Bone marrow (tissue), 2 donors: ENCODE results near the gene OR8B12.
A peak's percentile ranks its signal among the peaks of the same experiment; 100 is the strongest.

ENCODE experiments used
- DNase-seq, 2 donors: peaks; one replicate each; lab custom pipeline; 2025; lab: John Stamatoyannopoulos, UW

Gene OR8B12, protein sequence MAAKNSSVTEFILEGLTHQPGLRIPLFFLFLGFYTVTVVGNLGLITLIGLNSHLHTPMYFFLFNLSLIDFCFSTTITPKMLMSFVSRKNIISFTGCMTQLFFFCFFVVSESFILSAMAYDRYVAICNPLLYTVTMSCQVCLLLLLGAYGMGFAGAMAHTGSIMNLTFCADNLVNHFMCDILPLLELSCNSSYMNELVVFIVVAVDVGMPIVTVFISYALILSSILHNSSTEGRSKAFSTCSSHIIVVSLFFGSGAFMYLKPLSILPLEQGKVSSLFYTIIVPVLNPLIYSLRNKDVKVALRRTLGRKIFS

DNA sequence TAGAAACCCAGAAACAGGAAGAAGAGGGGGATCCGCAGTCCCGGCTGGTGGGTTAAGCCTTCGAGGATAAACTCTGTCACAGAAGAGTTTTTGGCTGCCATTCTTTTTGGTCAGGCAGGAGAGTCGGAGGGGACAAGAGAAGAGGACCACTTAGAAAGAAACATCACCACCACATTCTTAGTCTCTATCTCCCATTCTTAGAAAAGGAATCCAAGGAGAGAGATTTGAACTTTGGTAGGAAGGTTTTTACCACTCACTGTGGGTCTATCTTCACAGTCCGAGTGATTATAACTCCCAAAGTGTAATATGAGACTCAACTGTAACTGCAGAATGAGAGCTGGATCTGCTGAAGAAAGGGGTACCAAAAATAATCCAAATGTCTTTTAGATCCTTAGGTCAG lies at the start of gene OR8B12:
Gene OR8B12, minus strand, starts transcription at position 101 of the 400 bp plus-strand sequence. Its CDS starts 0 bp downstream, at position 101.
- DNase-seq: no peak

DNA sequence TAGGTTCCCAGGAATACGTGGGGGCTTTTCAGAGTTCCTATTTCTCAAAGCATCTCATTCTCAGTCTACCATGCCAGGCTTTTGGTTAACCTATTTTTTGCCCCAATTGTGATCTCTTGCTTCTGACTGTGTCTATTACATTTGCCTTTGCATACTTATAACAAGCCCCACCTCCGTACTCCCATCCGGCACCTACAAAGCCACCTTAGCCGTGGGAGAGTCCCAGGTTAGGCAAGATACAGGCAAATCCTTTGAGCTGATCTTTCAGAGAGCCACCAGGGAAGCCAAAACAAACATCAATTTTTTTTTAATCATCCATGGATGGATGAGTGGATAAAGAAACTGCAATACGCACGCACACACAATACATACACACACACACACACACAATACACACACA lies 49.2 kb upstream of the OR8B12 start:
- DNase-seq: no peak

DNA sequence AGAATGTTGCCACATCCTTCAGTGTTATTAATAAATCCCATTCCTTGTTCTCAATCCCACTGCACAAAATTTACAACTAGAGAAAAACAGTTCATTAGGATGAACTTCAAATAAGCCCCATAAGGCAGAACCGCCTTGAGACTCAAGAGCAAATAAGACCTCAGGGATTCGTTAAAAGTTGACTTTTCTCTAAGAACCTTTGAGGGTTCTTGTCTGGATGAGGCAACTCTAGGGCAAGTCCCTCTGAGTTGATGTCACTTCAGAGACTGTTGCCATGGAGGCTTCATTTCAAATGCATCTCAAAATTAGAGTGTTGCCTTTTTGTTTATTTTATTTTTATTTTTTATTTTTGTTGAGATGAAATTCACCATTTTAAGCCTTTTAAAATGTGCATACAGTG lies 48.0 kb upstream of the OR8B12 start:
- DNase-seq: no peak

DNA sequence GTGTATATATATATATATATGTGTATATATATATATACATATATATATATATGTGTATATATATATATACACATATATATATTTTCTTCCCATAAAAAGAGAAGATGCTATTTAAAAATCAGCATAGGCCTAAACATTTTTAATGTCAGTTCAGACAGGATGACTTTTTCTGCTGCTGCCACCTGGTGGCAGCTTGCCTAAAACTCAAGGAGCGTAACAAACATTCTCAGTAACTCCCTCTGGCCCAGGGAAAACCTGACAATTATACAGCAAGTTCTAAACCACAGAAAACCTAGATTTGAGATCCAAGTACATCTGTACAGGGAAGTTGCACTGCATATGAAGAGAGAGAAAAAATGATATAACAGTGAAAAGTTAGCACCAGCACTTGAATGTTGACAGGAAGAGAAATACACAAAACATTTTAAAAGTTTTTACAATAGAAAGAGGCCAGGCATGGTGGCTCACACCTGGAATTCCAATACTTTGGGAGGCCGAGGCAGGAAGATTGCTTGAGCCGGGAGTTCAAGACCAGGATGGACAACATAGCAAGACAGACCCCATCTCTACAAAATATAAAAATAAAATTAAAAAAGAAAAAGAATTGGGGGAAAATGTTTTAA lies 42.9 kb upstream of the OR8B12 start:
- DNase-seq: peak in 1 of 2 donors; percentile 31

DNA sequence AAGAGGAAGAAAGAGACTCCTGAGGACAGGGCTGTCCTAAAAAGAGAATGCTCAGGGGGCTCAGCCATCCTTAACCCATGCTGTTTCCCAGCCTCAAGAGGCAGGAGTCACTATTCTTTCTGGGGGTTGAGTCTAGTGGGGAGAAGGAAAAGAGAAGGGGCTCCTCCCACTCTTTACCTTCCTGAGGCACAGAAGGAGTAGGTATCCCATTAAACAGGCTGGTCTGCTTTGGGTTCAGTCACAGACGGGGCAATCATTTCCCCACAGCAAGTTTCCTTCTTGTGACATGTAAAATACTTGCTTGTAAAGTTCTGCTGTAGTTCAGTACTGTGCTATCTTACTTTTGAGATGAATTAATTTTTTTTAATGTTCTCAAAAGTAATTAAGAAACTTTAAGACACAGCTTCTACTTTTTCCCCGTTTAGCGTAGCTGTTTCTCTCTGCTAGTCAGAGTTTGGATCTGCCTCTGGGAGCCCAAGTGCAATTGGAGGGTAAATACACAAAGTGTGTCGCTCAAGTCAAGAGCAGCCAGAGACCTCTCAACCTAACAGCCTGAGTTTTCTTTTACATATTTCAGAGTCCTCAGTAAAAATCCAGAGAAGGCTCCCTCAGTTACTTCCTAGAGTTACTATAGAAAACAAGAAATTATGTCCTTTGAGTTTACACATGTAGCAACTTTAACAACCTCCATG lies 41.4 kb upstream of the OR8B12 start:
- no peak for DNase-seq

DNA sequence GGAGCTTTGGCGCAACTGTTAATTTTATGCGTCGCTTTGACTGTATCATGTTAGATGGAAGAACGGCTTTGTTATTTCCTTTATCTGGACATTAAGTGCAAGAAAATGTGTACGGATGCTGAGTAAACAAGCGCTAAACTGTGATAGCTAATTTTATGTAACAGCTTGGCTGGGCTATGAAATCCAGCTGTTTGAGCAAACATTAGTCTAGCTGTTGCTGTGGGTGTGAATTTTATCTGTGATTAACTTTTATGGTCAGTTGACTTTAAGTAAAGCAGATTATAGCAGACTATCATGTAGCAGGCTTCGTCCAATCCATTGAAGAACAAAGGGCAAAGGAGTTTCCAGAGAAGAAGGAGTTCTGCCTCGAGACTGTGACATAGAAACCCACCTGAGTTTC lies 40.3 kb upstream of the OR8B12 start:
- DNase-seq: no peak

DNA sequence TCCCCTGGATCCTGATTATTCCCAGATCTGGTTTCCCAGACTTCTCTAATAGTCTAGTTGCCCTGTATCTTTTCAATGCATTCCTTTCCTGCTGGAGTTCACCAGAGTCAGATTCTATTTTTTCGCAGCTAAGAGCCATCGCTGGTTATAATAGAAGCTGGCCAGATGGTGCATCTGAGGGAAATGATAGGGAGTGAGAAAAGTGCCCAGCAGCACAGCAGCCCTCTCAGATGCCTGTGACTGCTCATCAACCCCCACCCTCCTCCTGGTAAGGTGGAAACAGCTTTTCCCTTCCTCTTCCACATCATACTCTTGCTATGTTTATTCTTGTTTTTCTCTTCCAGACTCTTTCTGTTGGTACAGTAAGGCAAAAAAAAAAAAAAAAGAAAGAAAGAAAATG lies 39.1 kb upstream of the OR8B12 start:
- DNase-seq: no peak

DNA sequence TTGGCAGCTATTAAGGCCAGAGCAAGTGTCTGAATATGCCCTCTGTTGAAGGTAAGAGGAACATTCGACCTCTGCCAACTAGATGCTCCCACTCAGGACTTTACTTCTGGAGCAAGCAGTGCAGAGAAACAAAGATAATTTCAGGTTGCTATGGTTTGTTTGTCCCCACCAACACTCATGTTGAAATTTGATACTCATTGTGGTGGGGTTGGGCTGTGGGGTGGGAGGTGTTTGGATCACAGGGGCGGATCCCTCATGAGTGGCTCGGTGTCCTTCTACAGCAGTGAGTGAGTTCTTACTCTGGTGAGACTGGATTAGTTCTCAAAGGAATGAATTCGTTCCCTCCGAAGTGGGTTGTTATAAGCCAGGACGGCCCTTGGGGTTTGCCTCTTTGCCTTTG lies 38.4 kb upstream of the OR8B12 start:
- no peak for DNase-seq

DNA sequence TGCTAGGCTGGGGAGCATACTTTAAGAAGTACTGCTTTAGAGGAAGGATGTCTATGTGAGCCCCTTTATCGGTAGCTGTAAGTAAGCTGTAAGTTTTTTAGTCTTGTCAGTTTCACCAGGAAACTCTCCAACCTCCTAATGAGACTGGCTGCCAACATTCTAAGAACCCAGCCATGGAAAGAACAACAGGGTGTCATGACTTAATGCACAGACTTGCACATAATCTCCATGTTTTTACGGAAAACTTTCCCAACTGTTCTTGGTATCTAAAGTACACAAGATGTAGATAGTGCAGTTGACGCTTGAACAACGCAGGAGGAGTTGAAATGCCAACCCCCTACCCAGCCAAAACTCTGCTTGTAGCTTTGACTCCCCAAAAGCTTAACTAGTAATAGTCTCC lies 35.3 kb upstream of the OR8B12 start:
- no peak for DNase-seq

DNA sequence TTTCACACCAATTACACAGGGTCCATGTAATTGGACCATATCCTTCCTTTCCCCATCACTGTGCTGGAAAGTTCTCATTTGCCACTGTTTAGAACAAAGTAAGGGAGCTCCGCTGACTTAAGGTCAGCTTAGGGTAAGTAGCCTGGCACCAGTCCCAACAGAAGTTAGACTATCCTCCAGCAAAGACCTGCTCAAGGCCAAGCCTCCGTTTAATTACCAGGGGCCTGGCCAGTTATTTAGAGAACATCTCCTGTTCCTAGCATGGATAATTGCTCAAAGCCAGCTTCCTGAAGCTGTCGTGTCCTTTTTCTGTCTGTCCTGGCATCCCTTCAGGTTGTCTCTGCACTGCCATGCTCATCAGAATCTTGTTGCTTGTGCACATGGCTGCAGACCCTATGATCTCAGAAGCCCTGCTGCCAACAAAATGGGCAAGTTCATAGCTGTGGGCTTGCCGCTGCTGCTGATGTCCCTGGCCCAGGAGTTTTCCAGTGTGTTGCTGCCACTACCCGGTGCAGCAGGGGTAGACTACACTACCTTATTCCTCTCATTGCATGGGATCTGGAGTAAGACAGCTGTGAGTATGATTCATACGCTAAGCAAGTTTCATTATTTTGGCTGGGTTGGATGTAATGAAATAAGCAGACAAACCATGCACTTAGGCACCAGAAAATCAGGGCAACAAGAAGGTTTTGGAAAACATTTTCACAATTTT lies 34.4 kb upstream of the OR8B12 start:
- no peak for DNase-seq

DNA sequence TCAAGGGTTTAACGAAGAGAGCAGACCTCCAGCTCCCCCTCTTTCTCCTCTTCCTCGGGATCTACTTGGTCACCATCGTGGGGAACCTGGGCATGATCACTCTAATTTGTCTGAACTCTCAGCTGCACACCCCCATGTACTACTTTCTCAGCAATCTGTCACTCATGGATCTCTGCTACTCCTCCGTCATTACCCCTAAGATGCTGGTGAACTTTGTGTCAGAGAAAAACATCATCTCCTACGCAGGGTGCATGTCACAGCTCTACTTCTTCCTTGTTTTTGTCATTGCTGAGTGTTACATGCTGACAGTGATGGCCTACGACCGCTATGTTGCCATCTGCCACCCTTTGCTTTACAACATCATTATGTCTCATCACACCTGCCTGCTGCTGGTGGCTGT lies 26.7 kb upstream of the OR8B12 start:
- DNase-seq: no peak

DNA sequence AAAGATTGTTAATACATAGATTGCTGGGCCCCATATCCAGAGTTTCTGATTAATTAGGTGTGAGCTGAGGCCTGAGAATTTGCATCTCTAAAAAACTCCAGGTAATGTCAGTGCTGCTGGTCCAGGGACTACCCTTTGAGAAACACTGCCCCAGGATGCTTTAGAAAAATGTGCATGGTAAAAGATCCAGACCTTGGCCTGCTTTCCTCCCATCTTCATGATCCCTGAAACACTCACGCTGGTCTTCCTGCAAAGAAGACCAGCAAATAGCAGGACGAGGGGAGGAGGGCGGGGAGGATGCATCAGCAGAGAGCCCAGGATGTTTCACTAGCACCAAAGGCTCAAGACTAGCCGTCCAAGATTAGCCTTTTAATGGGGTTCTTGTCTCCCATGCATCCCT lies 26.2 kb upstream of the OR8B12 start, which contains the start of gene OR8A1:
Gene OR8A1, plus strand, starts transcription at position 301 of the 400 bp plus-strand sequence. CDS start 123 bp downstream, outside the sequence.
- no peak for DNase-seq

DNA sequence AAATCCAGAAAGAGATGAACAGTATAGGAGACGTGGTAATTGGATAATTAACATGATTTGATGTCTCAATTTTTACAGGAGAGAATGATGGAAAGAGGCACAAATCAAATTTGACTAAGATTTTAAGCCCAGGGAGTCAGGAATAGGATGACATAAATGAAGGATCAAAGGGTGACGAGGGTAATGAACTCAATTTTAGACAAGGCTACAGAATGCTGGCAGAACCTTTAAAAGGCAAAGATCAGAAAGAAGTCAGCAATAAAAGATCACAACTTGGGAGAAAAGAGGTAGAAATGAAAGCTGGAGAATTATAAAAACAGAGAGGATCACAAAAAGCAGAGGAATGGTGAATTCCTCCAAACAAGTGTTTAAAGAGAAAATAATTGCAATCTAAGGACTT lies 13.4 kb upstream of the OR8B12 start:
- DNase-seq: no peak

DNA sequence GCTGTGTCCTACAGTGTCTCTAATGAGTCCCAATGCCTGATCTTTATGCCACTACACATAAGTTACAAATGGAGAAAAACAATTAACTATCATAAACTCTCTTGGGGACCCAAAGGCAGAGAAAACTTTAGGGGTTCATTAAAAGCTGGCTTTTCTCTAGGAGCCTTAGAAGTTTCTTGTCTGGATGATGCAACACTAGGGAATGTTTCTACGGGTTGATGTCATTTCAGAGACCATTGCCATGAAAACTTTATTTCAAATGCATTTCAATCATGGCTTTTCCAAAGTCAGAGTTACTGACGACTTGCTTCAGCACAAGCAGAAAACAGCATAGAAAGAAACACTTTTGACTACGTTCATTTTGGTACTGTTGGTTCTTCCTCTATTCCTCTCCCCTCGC lies 8.5 kb upstream of the OR8B12 start:
- no peak for DNase-seq

DNA sequence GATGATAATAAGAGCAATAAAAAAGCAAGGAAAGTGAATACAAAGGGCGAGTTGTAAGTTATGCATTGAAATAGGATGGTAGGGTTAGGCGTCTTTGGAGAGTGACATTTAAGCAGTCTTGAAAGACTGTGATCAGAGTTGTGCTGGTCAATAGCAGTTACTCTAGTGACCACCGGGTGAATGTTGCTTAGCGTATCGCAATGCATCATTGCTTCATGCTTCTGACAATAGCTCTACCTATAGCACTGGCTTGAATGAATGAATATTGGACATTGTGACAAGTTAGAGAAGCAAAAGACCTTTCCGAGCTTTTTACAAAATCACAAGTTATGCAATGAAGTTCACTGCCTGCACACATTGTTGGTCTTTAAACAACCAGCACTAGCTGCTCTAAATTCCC lies 7.7 kb upstream of the OR8B12 start:
- no peak for DNase-seq

DNA sequence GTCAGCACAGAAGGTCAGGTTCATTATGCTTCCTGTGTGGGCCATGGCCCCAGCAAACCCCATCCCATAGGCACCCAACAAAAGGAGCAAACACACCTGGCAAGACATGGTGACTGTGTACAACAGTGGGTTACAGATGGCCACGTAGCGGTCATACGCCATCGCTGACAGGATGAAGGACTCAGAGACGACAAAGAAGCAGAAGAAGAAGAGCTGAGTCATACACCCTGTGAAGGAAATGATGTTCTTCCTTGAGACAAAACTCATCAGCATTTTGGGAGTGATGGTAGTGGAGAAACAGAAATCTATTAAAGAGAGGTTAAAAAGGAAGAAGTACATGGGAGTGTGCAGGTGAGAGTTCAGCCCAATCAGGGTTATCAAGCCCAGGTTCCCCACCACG lies 309 bp downstream of the OR8B12 start:
- DNase-seq: no peak

DNA sequence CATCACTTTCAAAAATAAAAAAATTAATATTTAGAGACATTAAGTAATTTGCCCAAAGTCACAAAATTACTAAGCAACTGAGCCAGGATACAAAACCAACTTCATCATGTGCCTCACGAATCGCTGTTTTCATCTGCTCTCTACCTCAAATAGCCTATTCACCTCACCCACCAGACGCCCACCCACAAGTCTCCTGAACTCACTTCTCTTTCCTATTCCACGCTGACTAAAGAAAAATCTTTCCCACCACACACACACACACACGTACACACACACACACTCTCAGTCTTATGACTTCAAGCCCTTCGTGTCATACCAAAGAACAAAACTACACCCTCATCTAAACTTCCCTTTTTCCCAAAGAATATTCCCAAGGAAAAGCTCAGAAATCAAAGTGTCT lies 2.2 kb downstream of the OR8B12 start:
- no peak for DNase-seq

DNA sequence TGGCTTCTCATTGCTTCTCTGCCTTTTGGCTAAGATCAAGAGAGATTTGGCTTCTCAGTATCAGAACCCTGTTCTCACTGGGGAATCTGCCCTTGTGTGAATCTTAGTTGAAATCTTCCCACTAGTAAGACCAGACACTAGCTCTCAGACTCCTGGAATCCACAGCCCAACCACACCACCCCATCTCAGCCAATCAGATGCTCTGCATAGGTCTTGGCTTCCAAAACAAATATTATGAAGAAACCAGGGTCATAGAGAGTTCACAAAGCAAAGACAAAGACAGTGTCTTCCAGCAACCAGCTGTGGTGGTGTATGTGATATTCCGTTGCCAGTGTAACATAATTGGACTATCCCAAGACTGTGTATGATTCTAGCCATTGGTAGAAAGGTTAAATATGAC lies 5.4 kb downstream of the OR8B12 start:
- DNase-seq: no peak

DNA sequence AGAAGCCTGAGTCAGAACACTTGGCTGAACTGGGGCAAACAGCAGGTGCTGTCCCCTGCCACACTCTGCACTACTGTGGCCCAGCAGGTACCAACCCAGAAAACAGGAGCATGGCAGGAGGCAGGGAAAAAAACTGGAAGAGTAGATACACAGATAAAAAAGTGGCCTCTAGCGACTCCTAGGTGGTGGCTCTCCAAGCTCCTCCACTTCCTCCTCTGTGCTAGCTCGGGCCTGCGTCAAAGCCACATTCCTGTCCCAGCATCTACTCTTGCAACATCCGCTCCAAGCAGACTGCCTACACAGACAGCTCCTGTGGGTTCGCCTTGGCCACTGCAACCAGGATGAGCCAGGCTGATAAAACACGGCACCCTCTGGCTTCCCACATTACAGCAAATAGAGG lies 6.9 kb downstream of the OR8B12 start:
- no peak for DNase-seq

DNA sequence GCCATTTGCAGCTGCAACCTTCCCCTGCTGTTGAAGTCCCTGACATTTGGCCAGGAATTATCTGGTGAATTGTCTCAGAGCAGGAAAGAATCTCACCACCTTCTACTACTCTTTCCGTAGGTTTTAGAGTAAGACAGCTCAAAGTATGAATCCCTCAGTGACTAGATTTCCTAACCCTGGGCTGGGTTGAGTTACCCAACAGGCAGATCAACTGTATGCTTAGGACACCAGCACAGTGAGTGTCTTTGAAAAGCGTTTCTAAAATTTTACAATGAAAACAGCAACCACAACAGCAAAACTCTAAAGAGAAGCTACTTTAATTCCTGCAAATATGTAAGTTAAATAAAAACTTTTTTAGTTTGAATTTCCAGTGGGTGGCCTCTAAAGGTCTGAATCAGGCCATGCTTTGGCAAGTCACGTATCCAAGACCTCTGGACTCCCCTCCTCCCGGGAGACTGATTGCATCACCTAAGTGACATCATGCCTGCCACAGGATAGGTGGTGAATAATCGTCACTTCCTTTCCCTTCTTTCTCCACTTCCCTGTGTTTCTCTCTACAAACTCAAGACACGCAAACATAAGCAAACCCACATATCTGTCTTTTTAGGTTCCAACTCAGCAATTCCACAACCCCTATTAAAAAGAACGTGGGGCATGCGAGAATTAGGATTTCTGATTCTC lies 7.8 kb downstream of the OR8B12 start:
- no peak for DNase-seq

DNA sequence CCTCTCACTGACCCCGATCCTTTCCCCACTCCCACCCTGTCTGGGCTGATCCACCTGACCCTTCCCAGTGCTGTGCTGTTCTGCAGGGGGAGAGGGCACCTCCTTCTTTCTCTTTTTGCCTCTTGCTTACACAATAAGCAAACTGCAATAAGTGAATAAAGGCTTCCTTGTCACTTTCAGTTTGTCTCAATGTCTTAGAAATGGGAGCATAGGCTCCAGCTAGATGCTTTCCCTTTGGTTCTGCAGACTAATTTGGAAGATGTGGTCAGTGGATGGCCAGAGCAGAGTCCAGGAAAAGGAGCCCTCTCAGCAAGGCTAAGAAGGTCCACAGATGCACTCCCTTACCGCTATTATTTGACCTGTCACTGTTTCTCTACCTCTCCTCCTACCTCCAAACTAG lies 9.4 kb downstream of the OR8B12 start:
- no peak for DNase-seq

DNA sequence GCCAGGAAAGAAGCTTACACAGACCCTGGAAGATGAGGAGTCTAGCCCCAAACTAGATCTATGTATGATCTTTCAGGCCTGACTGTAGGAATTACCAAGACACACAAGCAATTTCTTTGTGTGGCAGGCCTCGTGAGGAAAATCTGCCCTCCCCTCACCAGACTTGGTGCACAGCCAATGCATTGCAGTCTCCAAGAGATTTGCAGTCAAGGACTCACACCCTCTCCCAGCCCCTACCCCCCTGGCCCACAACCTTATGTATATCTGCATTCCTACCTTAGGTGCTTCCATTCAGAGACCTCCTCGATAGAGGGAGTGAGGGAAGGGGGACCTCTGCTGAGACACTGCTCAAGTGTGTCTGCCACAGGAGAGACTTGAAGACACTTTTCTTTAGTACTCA lies 9.8 kb downstream of the OR8B12 start:
- DNase-seq: no peak
